Uterus (tissue), 2 donors: ENCODE data around the gene TNIP1.

Experiments
- POLR2A ChIP-seq, 2 donors: fragments of 450-650 bp; IDR thresholded peaks; one replicate each; pipeline ENCODE4 v1.6.1; 2016; ENCODE audit warnings: antibody characterized with exemption in 2 of 2, mild to moderate bottlenecking in 1 of 2, moderate library complexity in 1 of 2
- TF ChIP-seq, protein P1 (sequence below), 4 experiments: fragments of 200-600 bp in 2 of 4; fragments of 450-650 bp in 2 of 4; sonication (generic) in 2 of 4; IDR thresholded peaks; one replicate each; pipeline ENCODE4 v1.5.1; 2016 to 2019; ENCODE audit warnings: antibody characterized with exemption in 4 of 4, mild to moderate bottlenecking in 2 of 4, moderate library complexity in 1 of 4

DNA sequence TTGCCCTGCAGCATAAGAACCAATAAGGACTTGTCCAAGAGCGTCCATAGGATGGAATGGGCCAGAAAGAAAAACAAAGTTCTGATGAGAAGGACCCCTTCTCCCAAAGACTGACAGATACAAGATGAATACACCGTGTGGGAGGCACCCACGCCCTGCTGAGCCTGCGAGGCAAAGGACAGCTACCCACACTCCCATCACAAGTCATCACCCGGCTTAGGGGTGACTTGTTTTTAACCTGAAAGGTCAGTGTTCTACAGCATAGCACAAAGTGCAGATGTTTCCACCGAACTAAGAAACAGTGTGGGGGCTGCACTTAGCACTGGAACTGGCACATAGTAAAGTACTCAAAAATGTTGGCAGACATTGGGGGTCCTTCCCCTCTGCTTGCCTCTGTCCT is 13.9 kb downstream of the TNIP1 start:
- TF ChIP-seq, protein P1, sequence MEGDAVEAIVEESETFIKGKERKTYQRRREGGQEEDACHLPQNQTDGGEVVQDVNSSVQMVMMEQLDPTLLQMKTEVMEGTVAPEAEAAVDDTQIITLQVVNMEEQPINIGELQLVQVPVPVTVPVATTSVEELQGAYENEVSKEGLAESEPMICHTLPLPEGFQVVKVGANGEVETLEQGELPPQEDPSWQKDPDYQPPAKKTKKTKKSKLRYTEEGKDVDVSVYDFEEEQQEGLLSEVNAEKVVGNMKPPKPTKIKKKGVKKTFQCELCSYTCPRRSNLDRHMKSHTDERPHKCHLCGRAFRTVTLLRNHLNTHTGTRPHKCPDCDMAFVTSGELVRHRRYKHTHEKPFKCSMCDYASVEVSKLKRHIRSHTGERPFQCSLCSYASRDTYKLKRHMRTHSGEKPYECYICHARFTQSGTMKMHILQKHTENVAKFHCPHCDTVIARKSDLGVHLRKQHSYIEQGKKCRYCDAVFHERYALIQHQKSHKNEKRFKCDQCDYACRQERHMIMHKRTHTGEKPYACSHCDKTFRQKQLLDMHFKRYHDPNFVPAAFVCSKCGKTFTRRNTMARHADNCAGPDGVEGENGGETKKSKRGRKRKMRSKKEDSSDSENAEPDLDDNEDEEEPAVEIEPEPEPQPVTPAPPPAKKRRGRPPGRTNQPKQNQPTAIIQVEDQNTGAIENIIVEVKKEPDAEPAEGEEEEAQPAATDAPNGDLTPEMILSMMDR (IDR thresholded peaks at IDR 0.05), result no peak
- no peak for TF ChIP-seq POLR2A (IDR thresholded peaks at IDR 0.05)
